Panc1 (cell line): ENCODE measurements around the gene ASB1. TPM values are rescaled to one million over a fixed set of nuclear protein-coding genes. Genes with fewer than 3 reads are reported as not detected.

Source experiments
- ATAC-seq: fragments of 200-7000 bp; cut with Tn5 transposase; 2 replicates; pipeline ENCODE4 v1.9.1; 2020; ENCODE audit warnings: mild to moderate bottlenecking, moderate library complexity
- BruUV-seq: library from RNA; stranded (reverse); fragments of 400-500 nt; replicated peaks from 2 replicates; lab custom pipeline; 2021; lab: Mats Ljungman, UMichigan
- CTCF ChIA-PET: fragments of 300-600 bp; sonication (Branson Sonifier 250); formaldehyde crosslinking; loops from one replicate; lab custom pipeline; 2022; ENCODE audit warnings: antibody characterized with exemption; lab: Charles Lee
- POLR2A ChIA-PET: fragments of 300-600 bp; sonication (Branson Sonifier 250); formaldehyde crosslinking; loops from one replicate; lab custom pipeline; 2022; ENCODE audit warnings: antibody characterized with exemption; lab: Charles Lee
- DNase-seq: peaks from one replicate; pipeline ENCODE4 v3.0.0-alpha.2; 2010; ENCODE audit warnings: low read depth, low spot score
- H3K27ac ChIP-seq: 2 replicates; pipeline ENCODE4 v1.5.1; 2011; ENCODE audit warnings: mild to moderate bottlenecking, low read length, inconsistent platforms
- H3K27me3 ChIP-seq: fragments of 200-500 bp; sonication (Bioruptor generic); 2 replicates; pipeline ENCODE4 v1.6.0; 2014; ENCODE audit warnings: low read length, inconsistent platforms; ENCODE audit not compliant: control insufficient read depth, insufficient read depth
- H3K36me3 ChIP-seq: fragments of 200-500 bp; sonication (Bioruptor generic); 2 replicates; pipeline ENCODE4 v1.5.1; 2014; ENCODE audit warnings: inconsistent platforms, mild to moderate bottlenecking, low read length, moderate library complexity; ENCODE audit not compliant: control insufficient read depth, insufficient read depth
- H3K4me1 ChIP-seq: 2 replicates; pipeline ENCODE4 v1.5.1; 2011; ENCODE audit warnings: inconsistent platforms, mild to moderate bottlenecking, low read length, moderate library complexity; ENCODE audit not compliant: control insufficient read depth, insufficient read depth
- H3K4me3 ChIP-seq, 2 experiments: 2 replicates each; pipeline ENCODE4 v1.5.1; 2011 to 2012; ENCODE audit warnings: low read depth in 2 of 2, low read length in 2 of 2, mild to moderate bottlenecking in 2 of 2, inconsistent platforms in 1 of 2, moderate library complexity in 1 of 2
- H3K9me3 ChIP-seq: fragments of 200-500 bp; sonication (Bioruptor generic); 2 replicates; pipeline ENCODE4 v1.5.1; 2014; ENCODE audit warnings: low read depth, mild to moderate bottlenecking, inconsistent platforms, low read length, moderate library complexity; ENCODE audit not compliant: control insufficient read depth, insufficient read depth
- POLR2AphosphoS5 ChIP-seq: IDR thresholded peaks from 2 replicates; pipeline ENCODE4 v1.6.1; 2012; ENCODE audit warnings: mild to moderate bottlenecking, low read depth, low read length, moderate library complexity
- SIN3A ChIP-seq: IDR thresholded peaks from 2 replicates; pipeline ENCODE4 v1.6.1; 2012; ENCODE audit warnings: low read depth, mild to moderate bottlenecking, low read length, moderate library complexity, borderline replicate concordance; ENCODE audit not compliant: insufficient read depth
- TCF7L2 ChIP-seq: IDR thresholded peaks from 2 replicates; pipeline ENCODE4 v1.6.1; 2011; ENCODE audit warnings: mild to moderate bottlenecking, low read depth, low read length, inconsistent platforms
- in situ Hi-C: cut with HindIII; loops from 2 replicates; pipeline ENCODE4 v1.10.0; 2016; ENCODE audit warnings: low sequenced_read_pairs, low pct_unique_long_range_greater_than_20kb
- intact Hi-C: fragments of 100-400 bp; cut with micrococcal nuclease; formaldehyde crosslinking; loops from one replicate; pipeline ENCODE4 v1.10.0; 2022; ENCODE audit not compliant: unreplicated experiment
- total RNA-seq: library from RNA; stranded (reverse); gene quantifications from one replicate; pipeline ENCODE4 v1.2.1, GENCODE V29; 2021; ENCODE audit not compliant: unreplicated experiment
- TF ChIP-seq, protein P1 (sequence below): fragments of 450-650 bp; IDR thresholded peaks from 2 replicates; pipeline ENCODE4 v1.5.1; 2017; ENCODE audit warnings: mild to moderate bottlenecking
- TF ChIP-seq, protein P2 (sequence below), 2 experiments: IDR thresholded peaks; 2 replicates each; pipeline ENCODE4 v1.6.1; 2011 to 2012; ENCODE audit warnings: low read depth in 2 of 2, control low read depth in 1 of 2, low read length in 1 of 2, mild to moderate bottlenecking in 1 of 2, moderate library complexity in 1 of 2; ENCODE audit not compliant: insufficient read depth in 1 of 2

Gene ASB1
- total RNA-seq, 1 experiment from 2014 or later: 57.3 TPM

GRCh38 chr2:238497610-238498005, 70.9 kb downstream of the ASB1 start:
- ATAC-seq: no peak
- no TSS peak for BruUV-seq
- no peaks in the 10 kb centered on the region for H3K27me3 ChIP-seq

GRCh38 chr2:238498188-238498587, 71.5 kb downstream of the ASB1 start:
- H3K36me3 ChIP-seq: no peaks in the 10 kb centered on the region
- CTCF ChIA-PET: no interaction called here
- H3K27me3 ChIP-seq: no peaks in the 10 kb centered on the region
- no peak for ATAC-seq
- H3K4me3 ChIP-seq: no peak overlapping the region
- TF ChIP-seq POLR2AphosphoS5 (no peak), TCF7L2 (no peak), SIN3A (no peak)
- TF ChIP-seq, protein P1, sequence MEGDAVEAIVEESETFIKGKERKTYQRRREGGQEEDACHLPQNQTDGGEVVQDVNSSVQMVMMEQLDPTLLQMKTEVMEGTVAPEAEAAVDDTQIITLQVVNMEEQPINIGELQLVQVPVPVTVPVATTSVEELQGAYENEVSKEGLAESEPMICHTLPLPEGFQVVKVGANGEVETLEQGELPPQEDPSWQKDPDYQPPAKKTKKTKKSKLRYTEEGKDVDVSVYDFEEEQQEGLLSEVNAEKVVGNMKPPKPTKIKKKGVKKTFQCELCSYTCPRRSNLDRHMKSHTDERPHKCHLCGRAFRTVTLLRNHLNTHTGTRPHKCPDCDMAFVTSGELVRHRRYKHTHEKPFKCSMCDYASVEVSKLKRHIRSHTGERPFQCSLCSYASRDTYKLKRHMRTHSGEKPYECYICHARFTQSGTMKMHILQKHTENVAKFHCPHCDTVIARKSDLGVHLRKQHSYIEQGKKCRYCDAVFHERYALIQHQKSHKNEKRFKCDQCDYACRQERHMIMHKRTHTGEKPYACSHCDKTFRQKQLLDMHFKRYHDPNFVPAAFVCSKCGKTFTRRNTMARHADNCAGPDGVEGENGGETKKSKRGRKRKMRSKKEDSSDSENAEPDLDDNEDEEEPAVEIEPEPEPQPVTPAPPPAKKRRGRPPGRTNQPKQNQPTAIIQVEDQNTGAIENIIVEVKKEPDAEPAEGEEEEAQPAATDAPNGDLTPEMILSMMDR: no peak
- TF ChIP-seq, protein P2, sequence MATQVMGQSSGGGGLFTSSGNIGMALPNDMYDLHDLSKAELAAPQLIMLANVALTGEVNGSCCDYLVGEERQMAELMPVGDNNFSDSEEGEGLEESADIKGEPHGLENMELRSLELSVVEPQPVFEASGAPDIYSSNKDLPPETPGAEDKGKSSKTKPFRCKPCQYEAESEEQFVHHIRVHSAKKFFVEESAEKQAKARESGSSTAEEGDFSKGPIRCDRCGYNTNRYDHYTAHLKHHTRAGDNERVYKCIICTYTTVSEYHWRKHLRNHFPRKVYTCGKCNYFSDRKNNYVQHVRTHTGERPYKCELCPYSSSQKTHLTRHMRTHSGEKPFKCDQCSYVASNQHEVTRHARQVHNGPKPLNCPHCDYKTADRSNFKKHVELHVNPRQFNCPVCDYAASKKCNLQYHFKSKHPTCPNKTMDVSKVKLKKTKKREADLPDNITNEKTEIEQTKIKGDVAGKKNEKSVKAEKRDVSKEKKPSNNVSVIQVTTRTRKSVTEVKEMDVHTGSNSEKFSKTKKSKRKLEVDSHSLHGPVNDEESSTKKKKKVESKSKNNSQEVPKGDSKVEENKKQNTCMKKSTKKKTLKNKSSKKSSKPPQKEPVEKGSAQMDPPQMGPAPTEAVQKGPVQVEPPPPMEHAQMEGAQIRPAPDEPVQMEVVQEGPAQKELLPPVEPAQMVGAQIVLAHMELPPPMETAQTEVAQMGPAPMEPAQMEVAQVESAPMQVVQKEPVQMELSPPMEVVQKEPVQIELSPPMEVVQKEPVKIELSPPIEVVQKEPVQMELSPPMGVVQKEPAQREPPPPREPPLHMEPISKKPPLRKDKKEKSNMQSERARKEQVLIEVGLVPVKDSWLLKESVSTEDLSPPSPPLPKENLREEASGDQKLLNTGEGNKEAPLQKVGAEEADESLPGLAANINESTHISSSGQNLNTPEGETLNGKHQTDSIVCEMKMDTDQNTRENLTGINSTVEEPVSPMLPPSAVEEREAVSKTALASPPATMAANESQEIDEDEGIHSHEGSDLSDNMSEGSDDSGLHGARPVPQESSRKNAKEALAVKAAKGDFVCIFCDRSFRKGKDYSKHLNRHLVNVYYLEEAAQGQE (IDR thresholded peaks at IDR 0.05; ENCODE audit: insufficient read depth in 1 of 2, low read depth in 2 of 2, low read length in 1 of 2): no peak
- BruUV-seq: no TSS peak
- in situ Hi-C loops (no loop called here), intact Hi-C loops (no loop called here)
- POLR2A ChIA-PET: no interaction called here
- no peak overlapping the region for H3K27ac ChIP-seq
- H3K4me1 ChIP-seq: no peaks in the 10 kb centered on the region
- no peaks in the 10 kb centered on the region for H3K9me3 ChIP-seq
- no peak for DNase-seq

More at GRCh38 chr2:238497610-238498005, 70.9 kb downstream of the ASB1 start:
- ChIA-PET POLR2A (interaction anchor here (0.7 kb wide), 1 partner anchor 19 kb away, joined by 4 read pairs; no protein-coding TSS in a partner anchor), CTCF (no interaction called here)
- Histone ChIP-seq H3K9me3 (no peaks in the 10 kb centered on the region), H3K36me3 (no peaks in the 10 kb centered on the region), H3K4me1 (no peaks in the 10 kb centered on the region), H3K27ac (no peak overlapping the region), H3K4me3 (no peak overlapping the region)
- intact Hi-C loops: no loop called here
- in situ Hi-C loops: no loop called here
- no peak for DNase-seq
- TF ChIP-seq, protein P1: no peak
- TF ChIP-seq TCF7L2 (no peak), POLR2AphosphoS5 (no peak), SIN3A (no peak)
- TF ChIP-seq, protein P2 (IDR thresholded peaks at IDR 0.05; ENCODE audit: insufficient read depth in 1 of 2, low read depth in 2 of 2, low read length in 1 of 2): no peak
